ENCODE data around the gene MAPRE3.

GRCh38 chr2:26980971-26981370 is 10.5 kb downstream of the MAPRE3 start:
- TF ChIP-seq GATA2 (IDR thresholded peaks at IDR 0.05; ENCODE audit: low read depth, low read length) (no peak), GATA3 (IDR thresholded peaks at IDR 0.05; ENCODE audit: low read depth, low read length) (no peak)
